MCF 10A (cell line): ENCODE data around the gene SYNDIG1. TPM values are rescaled to one million over a fixed set of nuclear protein-coding genes. Genes with fewer than 3 reads are reported as not detected.

Source experiments
- BruUV-seq: library from RNA; stranded (reverse); fragments of 400-500 nt; replicated peaks from 2 replicates; lab custom pipeline; 2021; lab: Mats Ljungman, UMichigan
- CTCF ChIA-PET: fragments of 300-600 bp; sonication (Branson Sonifier 250); formaldehyde crosslinking; extraction: SDS; loops from one replicate; lab custom pipeline; 2021; ENCODE audit warnings: antibody characterized with exemption, inconsistent platforms; lab: Yijun Ruan, JAX
- POLR2A ChIA-PET: fragments of 300-600, 350-650 bp; sonication (Branson Sonifier 250); formaldehyde crosslinking; extraction: SDS; loops from one replicate; lab custom pipeline; 2020; ENCODE audit warnings: antibody characterized with exemption, inconsistent platforms; lab: Yijun Ruan, JAX
- DNase-seq: peaks from one replicate; pipeline ENCODE4 v3.0.0-alpha.2; 2018; ENCODE audit not compliant: unreplicated experiment
- H3K27ac Mint-ChIP-seq: one replicate; pipeline ENCODE4 v1.8.0; 2022; ENCODE audit warnings: mild to moderate bottlenecking, low read depth, mixed read lengths; ENCODE audit not compliant: unreplicated experiment
- H3K27me3 Mint-ChIP-seq: one replicate; pipeline ENCODE4 v1.8.0; 2022; ENCODE audit warnings: mixed read lengths; ENCODE audit not compliant: insufficient read depth, unreplicated experiment
- H3K36me3 Mint-ChIP-seq: one replicate; pipeline ENCODE4 v1.8.0; 2022; ENCODE audit warnings: mild to moderate bottlenecking, moderate library complexity, mixed read lengths; ENCODE audit not compliant: insufficient read depth, unreplicated experiment
- H3K4me1 Mint-ChIP-seq: one replicate; pipeline ENCODE4 v1.8.0; 2022; ENCODE audit warnings: mixed read lengths; ENCODE audit not compliant: insufficient read depth, unreplicated experiment
- H3K4me3 Mint-ChIP-seq: one replicate; pipeline ENCODE4 v1.8.0; 2022; ENCODE audit warnings: mild to moderate bottlenecking, moderate library complexity, mixed read lengths; ENCODE audit not compliant: unreplicated experiment
- H3K9me3 Mint-ChIP-seq: one replicate; pipeline ENCODE4 v1.8.0; 2022; ENCODE audit warnings: mixed read lengths; ENCODE audit not compliant: unreplicated experiment
- intact Hi-C: fragments of 100-400 bp; cut with micrococcal nuclease; formaldehyde crosslinking; loops from 2 replicates; pipeline ENCODE4 v1.14.1; 2022
- total RNA-seq: library from RNA; stranded (reverse); gene quantifications from 2 replicates; pipeline ENCODE4 v1.2.3, GENCODE V29; 2022
- TF ChIP-seq, protein P1 (sequence below): fragments of 200-600 bp; IDR thresholded peaks from one replicate; pipeline ENCODE4 v1.8.0; 2022; ENCODE audit warnings: antibody characterized with exemption, mild to moderate bottlenecking; ENCODE audit not compliant: unreplicated experiment

SYNDIG1 gene
- total RNA-seq, 1 experiment from 2014 or later, result not detected

DNA sequence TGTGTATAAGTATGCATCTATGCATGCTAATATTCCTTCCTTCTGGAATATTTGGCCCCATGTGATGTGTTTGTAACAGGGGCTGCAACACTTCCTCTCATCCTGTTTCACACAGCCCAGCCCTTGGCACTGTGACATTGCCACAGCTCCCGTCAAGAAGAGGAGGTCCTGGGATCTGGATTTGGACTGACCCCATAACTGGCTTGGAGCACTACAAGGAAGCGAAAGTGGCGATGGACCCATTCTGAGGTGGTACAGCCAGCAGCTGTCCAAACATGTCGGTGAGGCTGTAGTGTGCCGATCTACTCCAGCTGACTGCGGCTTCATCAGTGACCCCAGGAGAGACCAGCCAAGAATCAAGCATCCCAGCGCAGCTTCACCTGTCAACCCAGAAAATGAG is 18.2 kb downstream of the SYNDIG1 start:
- ChIA-PET CTCF (interaction anchor here (0.6 kb wide), 1 partner anchor 442 kb away, joined by 3 read pairs; no protein-coding TSS in a partner anchor), POLR2A (no interaction called here)
- H3K27me3 Mint-ChIP-seq, result no peaks in the 10 kb centered on the region
- DNase-seq, result no peak
- no peaks in the 10 kb centered on the region for H3K36me3 Mint-ChIP-seq
- intact Hi-C loops, result no loop called here
- no peak overlapping the region for H3K27ac Mint-ChIP-seq
- peaks cover 32% of the 10 kb centered on the region for H3K9me3 Mint-ChIP-seq
- TF ChIP-seq, protein P1, sequence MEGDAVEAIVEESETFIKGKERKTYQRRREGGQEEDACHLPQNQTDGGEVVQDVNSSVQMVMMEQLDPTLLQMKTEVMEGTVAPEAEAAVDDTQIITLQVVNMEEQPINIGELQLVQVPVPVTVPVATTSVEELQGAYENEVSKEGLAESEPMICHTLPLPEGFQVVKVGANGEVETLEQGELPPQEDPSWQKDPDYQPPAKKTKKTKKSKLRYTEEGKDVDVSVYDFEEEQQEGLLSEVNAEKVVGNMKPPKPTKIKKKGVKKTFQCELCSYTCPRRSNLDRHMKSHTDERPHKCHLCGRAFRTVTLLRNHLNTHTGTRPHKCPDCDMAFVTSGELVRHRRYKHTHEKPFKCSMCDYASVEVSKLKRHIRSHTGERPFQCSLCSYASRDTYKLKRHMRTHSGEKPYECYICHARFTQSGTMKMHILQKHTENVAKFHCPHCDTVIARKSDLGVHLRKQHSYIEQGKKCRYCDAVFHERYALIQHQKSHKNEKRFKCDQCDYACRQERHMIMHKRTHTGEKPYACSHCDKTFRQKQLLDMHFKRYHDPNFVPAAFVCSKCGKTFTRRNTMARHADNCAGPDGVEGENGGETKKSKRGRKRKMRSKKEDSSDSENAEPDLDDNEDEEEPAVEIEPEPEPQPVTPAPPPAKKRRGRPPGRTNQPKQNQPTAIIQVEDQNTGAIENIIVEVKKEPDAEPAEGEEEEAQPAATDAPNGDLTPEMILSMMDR, result no peak
- no peak overlapping the region for H3K4me3 Mint-ChIP-seq
- no TSS peak for BruUV-seq
- no peaks in the 10 kb centered on the region for H3K4me1 Mint-ChIP-seq

DNA sequence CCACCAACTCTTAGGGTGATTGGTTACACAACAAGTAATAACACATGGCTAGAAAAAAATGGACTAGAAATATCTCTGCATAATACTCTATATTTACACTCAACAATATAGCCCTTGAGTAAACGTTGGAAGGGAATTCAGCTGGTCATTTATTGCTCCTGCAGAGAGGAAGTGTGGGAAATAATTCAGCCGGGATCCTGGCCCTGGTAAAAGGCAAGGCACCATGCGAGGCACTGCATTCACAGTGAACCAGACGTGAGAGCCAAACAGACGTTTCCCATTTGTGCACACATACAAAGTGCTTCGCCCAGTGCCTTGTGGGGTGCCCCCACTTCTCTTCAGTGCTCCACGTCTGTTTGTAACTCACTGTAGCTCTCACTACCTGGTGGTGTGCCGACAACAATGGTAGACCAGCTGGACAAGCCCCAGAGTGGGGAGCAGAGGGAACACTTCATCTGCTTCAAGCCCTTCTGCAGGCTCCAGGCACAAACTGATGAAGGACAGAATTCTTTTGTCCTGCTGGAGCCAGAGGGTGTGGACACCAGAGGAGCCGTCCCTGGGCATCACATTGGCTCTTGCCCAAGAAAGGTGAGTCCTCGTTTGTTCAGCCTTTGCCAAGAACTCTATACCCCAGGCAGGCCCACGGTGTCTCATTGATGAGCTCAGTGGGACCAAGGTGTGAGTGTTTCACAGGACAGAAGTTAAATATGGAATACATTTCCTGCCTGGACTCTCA is 18.8 kb downstream of the SYNDIG1 start:
- Mint-ChIP-seq H3K27me3 (no peaks in the 10 kb centered on the region), H3K4me1 (no peaks in the 10 kb centered on the region), H3K36me3 (no peaks in the 10 kb centered on the region), H3K4me3 (no peak overlapping the region), H3K27ac (no peak overlapping the region), H3K9me3 (peaks cover 34% of the 10 kb centered on the region)
- no TSS peak for BruUV-seq
- intact Hi-C loops, result no loop called here
- CTCF ChIA-PET, result interaction anchor here (0.6 kb wide), 2 partner anchors 54 to 442 kb away, joined by 3 read pairs; no protein-coding TSS in a partner anchor
- POLR2A ChIA-PET, result no interaction called here
- TF ChIP-seq, protein P1, result no peak
- DNase-seq, result no peak

DNA sequence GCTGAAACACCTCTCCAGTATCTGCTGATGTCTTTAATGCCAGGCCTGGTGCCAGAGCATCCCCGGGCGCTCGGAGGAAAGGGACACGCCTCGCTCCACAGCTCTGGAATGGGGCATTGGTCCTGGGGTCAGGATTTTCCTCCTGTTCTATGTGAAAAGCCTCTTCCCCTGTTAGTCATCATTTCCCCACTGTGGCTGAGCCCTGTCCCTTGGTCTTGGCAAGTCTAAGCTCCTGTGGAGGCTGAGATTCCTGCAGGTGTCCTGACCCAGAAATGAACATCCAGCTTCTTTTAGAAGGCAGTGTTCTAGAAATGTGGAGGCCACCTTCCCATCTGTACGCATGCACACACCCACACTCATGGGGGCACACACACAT is 19.4 kb downstream of the SYNDIG1 start:
- no TSS peak for BruUV-seq
- CTCF ChIA-PET, result interaction anchor here (0.6 kb wide), 1 partner anchor 55 kb away, joined by 3 read pairs; no protein-coding TSS in a partner anchor
- POLR2A ChIA-PET, result no interaction called here
- Mint-ChIP-seq H3K27ac (no peak overlapping the region), H3K36me3 (no peaks in the 10 kb centered on the region), H3K9me3 (peaks cover 34% of the 10 kb centered on the region), H3K4me1 (no peaks in the 10 kb centered on the region), H3K27me3 (no peaks in the 10 kb centered on the region), H3K4me3 (no peak overlapping the region)
- intact Hi-C loops, result no loop called here
- no peak for DNase-seq
- TF ChIP-seq, protein P1, result no peak

DNA sequence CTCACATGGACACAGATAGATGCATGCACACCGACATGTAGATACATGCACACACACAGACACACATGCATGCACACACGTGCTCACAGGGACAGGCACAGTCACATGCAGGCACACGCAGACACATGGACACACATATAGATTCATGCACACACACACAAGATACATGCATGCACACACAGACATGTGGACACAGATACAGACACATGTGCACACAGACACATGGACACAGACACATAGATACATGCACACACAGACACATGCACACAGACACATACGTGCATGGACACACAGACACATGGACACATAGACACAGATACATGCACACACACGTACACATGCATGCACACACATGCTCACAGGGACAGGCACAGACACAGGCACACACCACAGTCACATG is 19.8 kb downstream of the SYNDIG1 start:
- no peaks in the 10 kb centered on the region for H3K36me3 Mint-ChIP-seq
- BruUV-seq, result no TSS peak
- TF ChIP-seq, protein P1, result no peak
- no peaks in the 10 kb centered on the region for H3K4me1 Mint-ChIP-seq
- CTCF ChIA-PET, result no interaction called here
- no peaks in the 10 kb centered on the region for H3K27me3 Mint-ChIP-seq
- POLR2A ChIA-PET, result no interaction called here
- no peak overlapping the region for H3K4me3 Mint-ChIP-seq
- no peak overlapping the region for H3K27ac Mint-ChIP-seq
- DNase-seq, result no peak
- peaks cover 35% of the 10 kb centered on the region for H3K9me3 Mint-ChIP-seq
- intact Hi-C loops, result no loop called here
